Measurements from ENCODE around the gene SLC25A26. TPM values are rescaled to one million over a fixed set of nuclear protein-coding genes. Genes with fewer than 3 reads are reported as not detected.

The SLC25A26 gene
- total RNA-seq, 1 experiment from 2014 or later: 22.4 TPM

DNA sequence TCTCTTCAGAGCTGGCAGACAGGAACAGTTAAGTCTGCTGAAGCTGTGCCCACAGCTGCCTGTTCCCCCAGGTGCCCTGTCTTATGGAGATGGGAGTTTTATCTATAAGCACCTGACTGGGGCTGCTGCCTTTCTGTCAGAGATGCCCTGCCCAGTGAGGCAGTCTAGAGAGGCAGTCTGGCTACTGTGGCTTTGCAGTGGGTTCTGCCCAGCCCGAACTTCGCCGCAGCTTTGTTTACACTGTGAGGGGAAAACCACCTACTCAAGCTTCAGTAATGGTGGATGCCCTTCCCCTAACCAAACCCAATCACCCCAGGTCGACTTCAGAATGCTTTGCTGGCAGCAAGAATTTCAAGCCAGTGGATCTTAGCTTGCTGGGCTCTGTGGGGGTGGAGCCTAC lies 91.2 kb downstream of the SLC25A26 start:
- no peak for DNase-seq (ENCODE audit: extremely low read depth, low read depth)

DNA sequence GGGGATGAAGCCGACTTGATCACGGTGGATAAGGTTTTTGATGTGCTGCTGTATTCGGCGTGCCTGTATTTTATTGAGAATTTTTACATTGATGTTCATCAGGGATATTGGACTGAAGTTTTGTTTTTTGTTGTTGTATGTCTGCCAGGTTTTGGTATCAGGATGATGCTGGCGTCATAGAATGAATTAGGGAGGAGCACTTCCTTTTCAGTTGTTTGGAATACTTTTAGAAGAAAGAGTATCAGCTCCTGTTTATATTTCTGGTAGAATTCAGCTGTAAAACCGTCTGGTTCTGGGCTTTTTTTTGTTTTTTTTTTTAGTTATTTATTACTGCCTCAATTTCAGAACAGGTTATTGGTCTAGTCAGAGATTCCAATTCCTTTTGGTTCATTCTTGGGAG lies 93.7 kb downstream of the SLC25A26 start:
- DNase-seq (ENCODE audit: extremely low read depth, low read depth): no peak

DNA sequence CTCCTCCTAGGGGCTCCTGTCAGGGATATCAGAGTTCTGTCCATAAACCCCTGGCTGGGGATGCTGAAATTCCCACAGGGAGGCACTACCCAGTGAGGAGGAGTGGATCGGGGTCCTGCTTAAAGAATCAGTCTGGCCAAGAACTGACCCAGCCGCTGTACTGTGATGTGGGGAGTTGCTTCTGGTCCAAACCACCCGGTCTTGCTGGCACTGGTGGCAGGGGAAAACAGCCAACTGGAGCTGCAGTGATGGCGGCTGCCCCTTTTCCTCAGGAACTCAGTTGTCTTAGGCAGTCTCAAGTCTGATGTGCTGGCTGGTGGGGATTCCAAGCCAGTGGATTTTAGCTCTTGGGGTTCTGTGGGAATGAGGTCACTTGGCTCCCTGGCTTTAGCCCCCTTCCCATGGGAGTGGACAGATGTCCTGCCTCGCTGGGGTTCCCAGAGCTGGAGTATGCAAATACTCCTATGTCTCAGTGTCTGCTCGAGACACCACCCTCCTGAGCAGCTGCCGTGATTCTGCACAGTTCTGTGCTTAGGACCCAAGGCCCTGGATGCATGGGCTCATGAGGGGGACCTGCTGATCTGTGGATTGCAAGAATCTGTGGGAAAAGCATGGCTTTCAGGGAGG lies 97.1 kb downstream of the SLC25A26 start:
- no peak for DNase-seq (ENCODE audit: extremely low read depth, low read depth)

DNA sequence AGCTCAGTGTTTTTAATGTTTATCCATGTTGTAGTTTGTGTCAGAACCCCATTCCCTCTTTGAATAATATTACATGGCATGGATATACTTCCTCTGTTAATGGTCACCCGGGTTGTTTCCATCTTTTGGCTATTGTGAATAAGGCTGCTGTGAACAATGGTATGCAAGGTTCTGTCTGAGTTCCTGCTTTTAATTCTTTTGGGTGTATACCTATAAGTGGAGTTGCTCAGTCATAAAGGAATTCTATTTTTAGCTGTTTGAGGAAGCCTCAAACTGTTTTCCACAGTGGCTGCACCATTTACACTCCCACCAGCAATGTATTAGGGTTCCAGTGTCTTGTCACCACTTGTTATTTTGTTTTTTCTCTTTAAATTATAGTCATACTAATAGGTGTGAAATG lies 99.6 kb downstream of the SLC25A26 start:
- no peak for DNase-seq (ENCODE audit: extremely low read depth, low read depth)

DNA sequence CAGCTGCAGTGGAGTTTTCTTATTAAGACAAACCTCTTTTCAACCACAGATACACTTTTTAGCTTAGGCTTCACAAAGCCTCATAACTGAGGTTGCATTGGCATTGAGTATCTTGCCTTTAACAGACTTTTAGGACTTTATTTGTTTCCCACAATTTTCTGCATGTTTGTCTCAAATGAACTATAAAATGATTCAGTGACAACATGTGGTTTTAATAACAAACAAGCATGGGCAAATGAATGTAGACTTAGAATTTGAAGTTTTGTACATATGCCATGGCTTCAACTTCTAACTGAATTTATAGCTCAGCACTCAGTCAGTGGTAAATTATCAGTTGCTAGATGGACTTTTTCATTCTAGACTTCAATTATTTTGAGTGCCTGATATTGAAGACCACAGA lies 101.6 kb downstream of the SLC25A26 start:
- no peak for DNase-seq (ENCODE audit: extremely low read depth, low read depth)

DNA sequence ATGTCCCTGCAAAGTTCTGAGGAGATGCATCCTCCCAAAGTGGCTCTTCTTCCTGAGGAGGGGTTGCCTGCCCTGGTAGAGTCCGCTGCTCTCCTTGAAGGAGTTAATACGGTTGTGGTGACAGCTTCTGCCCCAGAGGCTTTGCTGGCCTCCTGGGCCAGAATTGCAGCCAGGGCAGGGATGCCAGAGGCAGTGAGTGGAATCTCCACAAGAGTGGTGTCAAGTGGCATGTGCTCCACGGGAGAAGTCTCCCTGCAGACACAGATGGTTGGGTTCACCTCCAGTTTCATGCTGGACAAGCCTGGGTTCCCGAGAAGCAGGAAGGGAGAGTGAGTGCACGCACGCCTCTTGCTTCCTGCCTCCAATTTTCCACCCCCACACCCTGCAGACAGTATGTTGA lies 105.5 kb downstream of the SLC25A26 start:
- no peak for DNase-seq (ENCODE audit: extremely low read depth, low read depth)

DNA sequence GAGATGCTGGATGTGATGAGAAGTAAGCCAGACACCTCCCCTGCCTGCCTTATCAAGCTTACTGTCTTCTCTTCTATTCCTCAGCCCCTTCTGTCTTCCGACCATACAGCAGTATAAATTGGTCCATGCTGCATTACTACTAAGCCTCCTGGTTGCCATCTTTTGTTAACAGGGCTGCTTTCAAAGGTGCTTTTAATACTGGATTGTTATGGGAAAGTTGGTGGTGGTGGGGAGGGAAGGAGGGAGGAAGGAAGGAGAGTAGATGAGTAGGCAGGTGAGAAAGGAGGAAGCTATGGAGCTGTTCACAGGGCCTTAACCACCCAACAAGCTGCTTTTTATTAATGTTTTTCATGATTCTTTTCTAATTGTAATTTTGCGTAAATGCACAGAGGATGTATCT lies 114.9 kb downstream of the SLC25A26 start:
- DNase-seq (ENCODE audit: extremely low read depth, low read depth): no peak

DNA sequence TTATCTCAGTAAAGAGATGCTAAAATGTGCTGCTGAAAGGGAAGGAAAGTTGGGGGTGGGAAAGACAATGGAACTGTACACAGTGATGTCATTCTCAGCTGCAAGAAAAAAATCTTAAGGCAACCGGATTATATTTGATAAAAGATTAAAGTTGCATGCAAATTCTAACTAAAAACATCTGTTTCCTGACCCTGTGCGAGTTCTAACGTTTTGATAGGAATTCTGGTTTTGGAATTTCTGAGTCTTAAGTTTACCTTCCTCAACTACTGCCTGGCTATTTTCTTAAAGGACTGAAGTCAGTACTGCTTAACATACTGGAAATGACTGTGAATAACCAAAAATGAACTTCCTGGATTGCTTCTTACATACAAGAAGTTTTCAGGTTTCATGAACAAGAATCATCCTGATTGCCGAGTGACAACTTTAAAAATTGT lies 115.5 kb downstream of the SLC25A26 start:
- no peak for DNase-seq (ENCODE audit: extremely low read depth, low read depth)

DNA sequence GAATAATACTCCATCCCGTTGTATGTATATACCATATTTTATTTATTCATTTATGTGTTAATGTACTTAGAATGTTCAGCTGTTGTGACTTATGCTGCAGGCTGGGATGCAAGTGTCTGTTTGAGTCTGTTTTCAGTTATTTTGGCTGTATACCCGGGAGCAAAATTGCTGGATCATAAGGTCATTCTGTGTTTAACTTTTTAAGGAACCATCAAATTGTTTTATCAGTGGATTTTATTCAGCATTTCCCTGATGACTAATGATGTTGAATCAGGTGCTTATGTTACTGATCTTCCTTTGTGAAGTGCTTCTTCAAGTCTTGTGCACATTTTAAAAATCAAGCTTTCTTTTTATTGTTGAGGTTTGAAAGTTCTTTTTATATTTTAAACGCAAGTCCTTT lies 118.1 kb downstream of the SLC25A26 start:
- DNase-seq (ENCODE audit: extremely low read depth, low read depth): no peak

DNA sequence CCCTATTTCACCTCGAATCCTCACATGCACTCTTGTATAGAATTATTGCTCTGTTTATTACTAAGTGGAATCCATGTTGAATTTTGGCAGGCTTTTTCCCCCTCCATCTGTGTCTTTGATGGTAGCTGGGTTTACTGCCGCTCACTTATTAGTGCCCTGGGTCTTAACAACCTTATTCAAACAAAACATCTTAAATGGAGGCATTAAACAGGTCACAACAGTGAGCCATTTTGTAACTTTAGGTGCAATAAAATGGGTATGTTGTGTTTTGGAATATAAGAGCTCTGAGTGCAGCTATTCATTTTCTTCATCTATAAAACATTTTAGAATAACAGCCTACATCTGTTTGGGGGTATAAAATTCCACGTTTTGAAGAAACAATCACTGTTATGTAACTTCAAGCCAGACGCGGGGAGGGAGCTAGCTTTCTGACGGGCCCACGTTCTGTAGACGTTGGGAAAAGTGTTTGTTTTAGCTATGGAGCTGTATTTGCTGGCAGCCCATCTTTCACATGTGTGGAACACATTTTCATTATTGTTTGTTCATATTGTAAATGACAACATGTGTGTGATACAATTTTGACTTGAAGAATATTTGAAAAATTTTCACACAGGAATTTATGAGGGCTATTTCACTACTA lies 122.0 kb downstream of the SLC25A26 start:
- no peak for DNase-seq (ENCODE audit: extremely low read depth, low read depth)

DNA sequence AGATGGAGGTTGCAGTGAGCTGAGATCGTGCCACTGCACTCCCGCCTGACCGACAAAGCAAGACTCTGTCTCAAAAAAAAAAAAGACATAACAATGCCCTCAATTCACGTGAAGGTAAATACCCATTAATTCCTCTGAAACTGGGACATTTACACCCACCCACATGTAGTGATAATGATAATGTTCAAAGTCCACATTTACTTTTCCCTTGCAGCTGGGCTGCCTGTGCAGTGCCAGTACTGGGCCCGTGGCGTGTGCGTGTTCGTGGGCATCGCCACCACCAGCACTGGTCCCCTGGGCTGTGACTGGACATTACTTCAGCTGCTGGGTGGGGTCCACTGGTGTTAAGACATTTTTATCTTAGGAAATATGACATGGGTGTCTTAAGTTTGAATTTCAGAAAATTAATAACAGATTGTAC lies 123.6 kb downstream of the SLC25A26 start:
- no peak for DNase-seq (ENCODE audit: extremely low read depth, low read depth)

DNA sequence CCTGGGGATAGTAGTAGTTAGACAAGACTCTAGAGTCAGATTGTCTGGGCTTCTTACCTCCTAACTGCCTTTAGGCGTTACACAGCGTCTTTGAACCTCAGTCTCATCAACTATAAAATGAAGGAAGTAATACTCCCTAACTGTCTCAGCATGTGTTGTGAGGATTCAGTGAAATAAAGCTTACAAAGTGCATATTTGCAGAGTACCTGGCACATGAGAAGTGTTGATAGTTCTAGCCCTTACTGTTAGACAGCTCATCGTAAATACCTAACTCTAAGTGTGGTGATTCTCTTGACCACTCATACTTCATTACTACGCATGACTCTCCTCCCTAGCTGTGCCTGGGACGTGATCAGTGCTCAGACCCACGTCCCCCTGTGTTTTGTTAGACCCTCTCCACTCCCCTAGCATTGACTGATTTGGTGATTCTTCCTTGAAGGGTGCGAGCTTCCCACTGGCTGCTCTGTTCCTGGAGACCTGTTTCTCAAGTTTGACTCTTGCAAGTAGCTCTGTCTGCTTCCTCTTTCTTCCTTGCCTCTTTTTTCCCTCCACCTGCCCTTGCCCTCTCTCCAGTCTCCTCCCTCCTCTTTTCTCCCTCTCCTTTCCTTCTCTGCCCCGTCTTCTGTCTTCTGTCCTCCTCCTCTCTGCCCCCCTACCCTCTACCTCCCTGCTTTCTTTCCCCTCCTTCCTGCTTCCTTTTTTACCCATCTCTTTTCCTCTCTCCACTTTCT lies 124.2 kb downstream of the SLC25A26 start:
- DNase-seq (ENCODE audit: extremely low read depth, low read depth): no peak

DNA sequence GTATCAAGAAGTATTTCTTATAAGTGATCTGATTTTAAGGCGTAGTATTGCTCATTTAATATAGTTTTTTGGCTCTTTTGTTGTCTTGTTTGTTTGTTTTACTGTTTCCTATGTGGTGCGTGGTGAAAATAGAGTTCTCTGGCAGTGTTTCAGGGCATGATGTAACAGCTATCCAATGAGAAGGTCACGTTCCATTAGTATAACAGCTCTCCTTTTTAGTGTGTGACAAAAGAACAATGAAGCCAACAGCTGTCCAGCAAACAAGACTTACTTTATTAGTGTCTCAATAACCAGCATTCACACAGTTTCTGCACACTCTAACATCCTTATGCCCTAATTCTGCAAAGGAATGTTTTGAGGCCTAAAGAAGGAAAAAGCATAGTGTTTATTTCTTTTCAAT lies 127.9 kb downstream of the SLC25A26 start:
- DNase-seq (ENCODE audit: extremely low read depth, low read depth): no peak

DNA sequence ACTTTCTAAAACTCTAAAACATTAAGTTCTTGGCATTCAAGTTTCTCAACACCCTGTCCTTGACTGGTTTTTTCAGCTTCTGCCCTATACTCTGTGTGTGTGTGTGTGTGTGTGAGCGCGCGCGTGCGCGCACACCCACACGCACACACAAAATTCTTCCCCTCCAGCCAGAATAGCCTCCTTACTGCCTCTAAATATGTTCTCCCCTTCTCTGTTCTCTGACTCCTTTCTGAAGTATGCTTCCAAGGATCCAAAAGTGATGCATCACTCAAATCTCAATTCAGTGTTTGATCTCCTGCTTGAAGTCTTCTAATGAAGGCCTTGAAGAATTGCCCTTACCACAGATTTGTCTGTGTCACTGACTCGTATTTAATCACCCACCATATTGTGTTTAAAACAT lies 129.8 kb downstream of the SLC25A26 start:
- no peak for DNase-seq (ENCODE audit: extremely low read depth, low read depth)

DNA sequence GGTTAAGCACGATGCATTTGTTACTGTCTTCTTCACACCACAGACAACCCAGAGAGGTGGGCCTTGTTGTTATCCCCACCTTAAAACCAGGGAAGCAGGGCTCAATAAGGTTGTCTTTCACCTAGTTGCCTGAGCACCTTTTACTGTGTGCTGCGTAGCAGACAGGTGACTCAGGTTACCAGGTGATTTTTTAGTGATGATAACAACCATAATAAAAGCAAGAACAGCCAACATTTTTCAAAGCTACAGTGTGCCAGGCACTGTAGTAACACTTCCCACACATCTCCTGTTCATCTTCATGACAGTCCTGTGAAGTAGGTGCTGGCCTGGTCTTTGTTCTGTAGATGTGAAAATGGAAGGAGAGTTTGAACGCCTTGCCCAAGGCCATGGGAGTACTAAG lies 132.2 kb downstream of the SLC25A26 start:
- DNase-seq (ENCODE audit: extremely low read depth, low read depth): no peak

DNA sequence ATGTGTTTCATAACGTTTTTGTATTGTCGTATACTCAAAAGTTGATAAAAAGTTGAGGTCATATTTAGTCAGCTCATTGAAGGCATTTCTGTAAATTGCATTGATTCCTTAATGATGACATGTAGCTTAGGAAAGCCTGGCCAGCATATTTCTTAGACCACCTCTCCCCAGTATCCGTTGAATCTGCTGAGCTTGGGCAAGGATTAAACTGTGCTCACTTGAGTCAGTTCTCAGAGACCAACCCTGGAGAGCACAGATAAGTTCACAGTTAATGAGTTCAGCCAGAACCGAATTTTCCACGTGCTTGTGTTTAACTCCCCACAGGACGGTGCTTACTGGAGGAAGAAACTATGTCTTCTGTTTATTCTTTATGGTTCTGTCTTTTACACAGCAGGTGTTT lies 132.7 kb downstream of the SLC25A26 start:
- no peak for DNase-seq (ENCODE audit: extremely low read depth, low read depth)

DNA sequence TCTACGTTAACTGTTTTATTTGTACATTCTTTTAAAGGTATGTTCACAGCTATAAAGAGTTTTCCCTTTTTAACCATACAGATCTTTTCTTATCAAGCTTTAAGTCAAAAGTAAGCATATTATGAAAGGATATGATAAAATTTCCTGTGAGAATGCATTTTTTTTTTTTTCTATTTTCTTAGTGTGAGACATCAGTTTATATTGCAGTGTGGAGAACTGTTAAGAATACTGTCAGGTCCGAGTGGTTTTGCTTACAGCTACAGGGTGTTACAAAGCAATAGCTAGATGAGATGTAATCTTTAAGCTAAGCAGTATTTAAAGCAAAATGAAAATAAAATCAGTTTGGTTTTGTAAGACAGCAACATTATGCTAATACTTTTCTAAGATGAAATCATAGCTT lies 133.2 kb downstream of the SLC25A26 start:
- no peak for DNase-seq (ENCODE audit: extremely low read depth, low read depth)

DNA sequence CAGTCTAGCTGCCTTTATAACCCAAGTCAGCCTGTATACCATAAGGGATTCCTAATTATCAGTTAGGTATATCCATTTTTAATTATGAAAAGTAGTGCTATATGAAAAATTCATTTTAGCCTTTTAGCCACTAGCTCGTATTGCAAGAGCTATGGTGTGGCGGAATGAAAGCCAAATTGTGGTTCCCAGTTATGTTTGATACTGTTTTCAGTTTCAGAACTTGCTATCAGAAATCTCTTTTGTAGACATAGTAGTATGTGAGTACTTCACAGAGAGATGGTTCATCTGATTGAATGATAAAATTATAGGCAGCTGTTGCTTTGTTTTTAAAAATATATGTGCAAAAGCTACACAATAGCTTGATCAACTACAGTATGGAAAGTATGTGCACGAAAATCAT lies 134.6 kb downstream of the SLC25A26 start:
- DNase-seq (ENCODE audit: extremely low read depth, low read depth): no peak

DNA sequence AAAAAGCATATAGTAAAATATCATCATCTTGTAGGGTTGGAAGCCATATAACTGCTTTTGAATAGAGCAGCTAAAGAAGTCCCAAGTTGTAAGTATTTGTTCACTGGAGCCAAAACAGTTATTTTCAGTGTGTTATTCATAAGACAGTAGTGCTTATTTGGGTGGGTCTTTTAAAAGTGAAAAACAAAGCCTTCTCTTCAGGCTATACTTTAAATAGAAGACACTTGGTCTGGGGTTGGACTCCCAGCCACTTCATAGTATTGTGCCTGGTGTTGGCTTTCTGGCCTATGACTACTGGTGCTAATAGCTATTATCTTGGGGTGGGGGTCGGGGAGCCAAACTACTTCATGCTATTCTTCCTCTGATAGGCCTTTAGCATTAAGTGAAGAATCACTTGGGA lies 135.2 kb downstream of the SLC25A26 start:
- DNase-seq (ENCODE audit: extremely low read depth, low read depth): no peak

DNA sequence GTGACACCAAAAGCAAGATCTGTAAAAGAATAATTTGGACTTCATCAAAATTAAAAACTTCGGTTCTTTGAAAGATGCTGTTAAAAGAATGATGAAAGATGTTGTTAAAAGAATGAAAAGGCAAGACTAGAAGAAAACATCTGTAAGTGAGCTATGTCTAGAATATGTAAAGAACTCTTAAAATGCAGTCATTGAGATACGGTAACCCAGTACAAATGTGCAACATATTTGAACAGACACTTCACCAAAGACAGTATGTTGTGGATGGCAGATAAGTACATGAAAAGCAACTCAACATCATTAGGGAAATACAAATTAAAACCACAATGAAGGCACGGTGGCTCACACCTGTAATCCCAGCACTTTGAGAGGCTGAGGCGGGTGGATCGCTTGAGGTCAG lies 140.6 kb downstream of the SLC25A26 start:
- no peak for DNase-seq (ENCODE audit: extremely low read depth, low read depth)

DNA sequence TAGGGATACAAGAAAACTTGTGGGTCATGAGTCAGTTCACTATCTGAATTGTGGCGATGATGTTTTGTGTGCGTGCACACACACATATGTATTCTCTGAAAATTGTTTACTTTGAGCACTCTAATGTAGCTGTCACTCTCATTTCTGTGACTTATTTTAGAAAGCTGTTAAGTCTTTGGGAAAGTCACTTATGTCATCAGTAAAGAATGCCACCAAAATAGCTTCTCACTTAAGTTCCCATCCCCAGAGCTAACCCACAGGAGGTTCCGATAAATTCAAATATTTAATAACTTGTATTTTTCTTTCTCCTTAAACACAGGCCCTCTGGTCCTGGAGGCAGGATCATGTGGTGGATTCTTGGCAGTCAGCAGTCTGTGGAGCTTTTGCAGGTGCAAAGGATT lies 141.7 kb downstream of the SLC25A26 start:
- DNase-seq (ENCODE audit: extremely low read depth, low read depth): no peak

DNA sequence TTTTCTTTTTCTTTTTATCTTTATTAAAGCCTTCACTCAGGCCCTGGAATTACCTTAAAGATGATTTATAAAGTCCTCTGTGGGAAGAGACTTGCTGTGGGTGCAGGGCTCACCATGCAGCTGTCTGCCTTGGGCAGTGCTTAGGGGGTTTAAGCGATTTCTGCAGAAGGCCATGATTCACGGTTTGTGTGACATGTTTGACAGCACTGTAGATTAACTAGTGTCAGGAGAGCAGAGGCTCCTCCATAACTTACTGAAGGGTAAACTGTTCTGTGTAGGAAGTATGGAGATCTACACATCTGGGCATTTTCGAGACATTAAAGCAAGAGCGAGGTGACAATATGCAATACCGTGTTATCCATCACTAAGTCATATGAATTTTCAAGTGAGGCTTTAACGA lies 142.3 kb downstream of the SLC25A26 start:
- no peak for DNase-seq (ENCODE audit: extremely low read depth, low read depth)

Measured in NCI-H460 (cell line).